GM23248 (cell line): ENCODE results near the gene MYO7B. TPM values are rescaled to one million over a fixed set of nuclear protein-coding genes. Genes with fewer than 3 reads are reported as not detected.

Experiments used
- DNase-seq: peaks from one replicate; pipeline ENCODE4 v3.0.0-alpha.2; 2015
- H2AFZ ChIP-seq: fragments of 200-600 bp; sonication (generic); 2 replicates; pipeline ENCODE4 v1.6.1; 2016; ENCODE audit warnings: antibody characterized with exemption
- H3F3A ChIP-seq: fragments of 200-600 bp; sonication (generic); 2 replicates; pipeline ENCODE4 v1.6.1; 2016; ENCODE audit warnings: mild to moderate bottlenecking, antibody characterized with exemption, mixed run types; ENCODE audit not compliant: insufficient read depth
- H3K27ac ChIP-seq: fragments of 200-600 bp; sonication (generic); 2 replicates; pipeline ENCODE4 v1.5.1; 2016; ENCODE audit warnings: mild to moderate bottlenecking
- H3K27me3 ChIP-seq: fragments of 200-600 bp; sonication (generic); replicated peaks from 2 replicates; pipeline ENCODE4 v1.6.1; 2016; ENCODE audit warnings: mild to moderate bottlenecking; ENCODE audit not compliant: insufficient read depth
- H3K36me3 ChIP-seq: fragments of 200-600 bp; sonication (generic); 2 replicates; pipeline ENCODE4 v1.6.1; 2016; ENCODE audit warnings: low read depth, mild to moderate bottlenecking
- H3K4me1 ChIP-seq: fragments of 200-600 bp; sonication (generic); 2 replicates; pipeline ENCODE4 v1.6.1; 2016; ENCODE audit warnings: mild to moderate bottlenecking; ENCODE audit not compliant: insufficient read depth
- H3K4me2 ChIP-seq: fragments of 200-600 bp; sonication (generic); one replicate; pipeline ENCODE4 v1.6.1; 2016; ENCODE audit warnings: mild to moderate bottlenecking; ENCODE audit not compliant: unreplicated experiment
- H3K4me3 ChIP-seq: fragments of 200-600 bp; sonication (generic); 2 replicates; pipeline ENCODE4 v1.5.1; 2016; ENCODE audit warnings: mild to moderate bottlenecking
- H3K79me2 ChIP-seq: fragments of 200-600 bp; sonication (generic); 2 replicates; pipeline ENCODE4 v1.6.1; 2016; ENCODE audit warnings: mild to moderate bottlenecking; ENCODE audit not compliant: insufficient read depth
- H3K9ac ChIP-seq: fragments of 200-600 bp; sonication (generic); 2 replicates; pipeline ENCODE4 v1.6.1; 2016; ENCODE audit warnings: mild to moderate bottlenecking
- H3K9me2 ChIP-seq: fragments of 200-600 bp; sonication (generic); 2 replicates; pipeline ENCODE4 v1.6.1; 2016; ENCODE audit warnings: mixed run types, mild to moderate bottlenecking, moderate library complexity; ENCODE audit not compliant: insufficient read depth
- H3K9me3 ChIP-seq: fragments of 200-600 bp; sonication (generic); one replicate; pipeline ENCODE4 v1.6.1; 2017; ENCODE audit warnings: low read depth
- H4K20me1 ChIP-seq: fragments of 200-600 bp; sonication (generic); 2 replicates; pipeline ENCODE4 v1.6.0; 2016; ENCODE audit not compliant: insufficient read depth
- EZH2 ChIP-seq: fragments of 200-600 bp; sonication (generic); IDR thresholded peaks from 2 replicates; pipeline ENCODE4 v1.6.1; 2018; ENCODE audit warnings: antibody characterized with exemption, mild to moderate bottlenecking; ENCODE audit not compliant: insufficient read depth, poor library complexity, severe bottlenecking
- EZH2phosphoT487 ChIP-seq: fragments of 200-600 bp; sonication (generic); IDR thresholded peaks from 2 replicates; pipeline ENCODE4 v1.6.1; 2018; ENCODE audit warnings: antibody characterized with exemption, moderate library complexity, mild to moderate bottlenecking, low read depth; ENCODE audit not compliant: insufficient read depth
- WGBS, 2 experiments: methylation state at CpG; one replicate each; pipeline ENCODE4 v1.1.6; 2015 to 2017; ENCODE audit warnings: low lambda C conversion rate in 2 of 2, low coverage in 1 of 2; ENCODE audit errors: missing lambda C conversion rate in 2 of 2; 5-methylcytosine and 5-hydroxymethylcytosine counted together
- in situ Hi-C: fragments of 300-500 bp; cut with MboI; formaldehyde crosslinking; loops from 2 replicates; pipeline ENCODE4 v1.15.0; 2020
- polyA plus RNA-seq: library from polyadenylated mRNA; unstranded; fragments of >200 nt; fragmentation: Nextera tagmentation; extraction: Ambion mirVana; gene quantifications from 2 replicates; pipeline ENCODE4 v1.2.1, GENCODE V29; 2016
- total RNA-seq: library from RNA; depleted of rRNA; stranded (reverse); fragments of >200 nt; shearing (Covaris generic); gene quantifications from 2 replicates; pipeline ENCODE4 v1.2.3, GENCODE V29; 2014

Gene MYO7B
- total and polyA plus RNA-seq, 2 experiments from 2014 or later, result not detected

DNA sequence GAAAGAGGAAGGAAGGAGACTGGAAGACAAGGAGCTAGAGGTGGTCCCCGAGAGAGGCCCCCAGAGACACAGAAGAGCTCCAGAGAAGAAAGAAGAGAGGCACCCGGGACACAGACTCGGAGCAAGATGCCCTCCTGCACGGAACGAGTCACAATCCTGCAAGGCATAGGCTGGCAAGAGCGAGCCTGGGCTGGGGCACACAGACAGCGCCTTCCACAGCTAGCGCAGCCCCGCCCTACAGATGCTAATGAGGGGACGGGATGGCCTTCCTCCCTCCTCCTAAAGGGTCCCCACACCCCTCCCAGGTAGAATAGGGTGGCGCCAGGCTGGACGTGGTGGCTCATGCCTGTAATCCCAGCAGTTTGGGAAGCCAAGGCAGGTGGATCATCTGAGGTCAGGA lies 90.7 kb downstream of the MYO7B start:
- H3K9me3 ChIP-seq, result no peaks in the 10 kb centered on the region
- no peaks in the 10 kb centered on the region for H3K4me1 ChIP-seq
- H3F3A ChIP-seq, result no peaks in the 10 kb centered on the region
- in situ Hi-C loops, result no loop called here
- DNase-seq, result no peak
- no peak overlapping the region for H3K4me2 ChIP-seq
- no peak for TF ChIP-seq EZH2phosphoT487
- no peak for TF ChIP-seq EZH2
- no peaks in the 10 kb centered on the region for H3K9me2 ChIP-seq
- no peak overlapping the region for H3K4me3 ChIP-seq
- H3K9ac ChIP-seq, result no peak overlapping the region
- no peaks in the 10 kb centered on the region for H4K20me1 ChIP-seq
- H3K79me2 ChIP-seq, result no peaks in the 10 kb centered on the region
- H3K27ac ChIP-seq, result no peak overlapping the region
- no peaks in the 10 kb centered on the region for H3K27me3 ChIP-seq
- H3K36me3 ChIP-seq, result no peaks in the 10 kb centered on the region
- no peak overlapping the region for H2AFZ ChIP-seq
- WGBS, 2 experiments, result 54 to 64% methylated on average over 12 of the region's 12 CpGs

DNA sequence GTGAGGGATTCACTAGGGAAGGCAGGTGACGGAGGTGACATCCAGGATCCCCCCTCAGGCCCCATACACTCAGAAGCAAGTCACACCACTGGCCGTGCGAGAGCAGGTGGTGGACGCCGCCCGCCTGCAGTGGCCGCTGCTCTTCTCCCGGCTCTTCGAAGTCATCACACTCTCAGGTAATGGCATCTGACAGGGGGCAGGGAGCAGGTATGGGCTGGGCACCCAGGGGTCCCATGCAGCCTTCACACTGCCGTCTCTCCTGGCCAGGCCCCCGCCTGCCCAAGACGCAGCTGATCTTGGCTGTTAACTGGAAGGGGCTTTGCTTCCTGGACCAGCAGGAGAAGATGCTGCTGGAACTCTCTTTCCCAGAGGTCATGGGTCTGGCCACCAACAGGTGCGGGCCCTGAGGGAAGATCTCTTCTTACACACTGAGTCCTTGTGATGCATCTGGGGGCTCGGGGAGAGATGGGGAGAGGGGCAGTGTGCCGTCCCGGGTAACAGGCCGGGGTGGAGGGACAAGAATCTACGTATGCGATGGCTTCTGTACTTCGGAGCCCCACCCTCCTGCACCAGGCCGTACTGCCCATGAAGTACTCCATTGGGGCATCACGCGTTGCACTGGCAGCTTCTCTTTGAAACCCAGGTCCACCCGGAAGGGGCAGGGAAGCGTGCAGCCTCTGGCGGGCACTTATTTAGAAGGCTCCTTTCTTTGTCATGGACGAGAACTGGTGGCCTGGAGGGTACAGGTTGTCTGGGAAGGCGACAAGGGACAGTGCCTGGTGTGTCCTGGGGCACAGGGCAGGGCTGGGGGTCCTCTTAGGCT lies 91.6 kb downstream of the MYO7B start:
- Histone ChIP-seq H2AFZ (no peak overlapping the region), H3K4me1 (no peaks in the 10 kb centered on the region), H3F3A (no peaks in the 10 kb centered on the region), H3K36me3 (no peaks in the 10 kb centered on the region), H3K9ac (no peak overlapping the region), H3K27ac (no peak overlapping the region), H3K79me2 (no peaks in the 10 kb centered on the region), H3K9me3 (no peaks in the 10 kb centered on the region), H3K27me3 (no peaks in the 10 kb centered on the region), H4K20me1 (no peaks in the 10 kb centered on the region), H3K4me3 (no peak overlapping the region), H3K9me2 (no peaks in the 10 kb centered on the region), H3K4me2 (no peak overlapping the region)
- TF ChIP-seq EZH2 (no peak), EZH2phosphoT487 (no peak)
- DNase-seq, result no peak
- 79% methylated on average over 27 to 28 of the region's 28 CpGs for WGBS, 2 experiments
- in situ Hi-C loops, result no loop called here

DNA sequence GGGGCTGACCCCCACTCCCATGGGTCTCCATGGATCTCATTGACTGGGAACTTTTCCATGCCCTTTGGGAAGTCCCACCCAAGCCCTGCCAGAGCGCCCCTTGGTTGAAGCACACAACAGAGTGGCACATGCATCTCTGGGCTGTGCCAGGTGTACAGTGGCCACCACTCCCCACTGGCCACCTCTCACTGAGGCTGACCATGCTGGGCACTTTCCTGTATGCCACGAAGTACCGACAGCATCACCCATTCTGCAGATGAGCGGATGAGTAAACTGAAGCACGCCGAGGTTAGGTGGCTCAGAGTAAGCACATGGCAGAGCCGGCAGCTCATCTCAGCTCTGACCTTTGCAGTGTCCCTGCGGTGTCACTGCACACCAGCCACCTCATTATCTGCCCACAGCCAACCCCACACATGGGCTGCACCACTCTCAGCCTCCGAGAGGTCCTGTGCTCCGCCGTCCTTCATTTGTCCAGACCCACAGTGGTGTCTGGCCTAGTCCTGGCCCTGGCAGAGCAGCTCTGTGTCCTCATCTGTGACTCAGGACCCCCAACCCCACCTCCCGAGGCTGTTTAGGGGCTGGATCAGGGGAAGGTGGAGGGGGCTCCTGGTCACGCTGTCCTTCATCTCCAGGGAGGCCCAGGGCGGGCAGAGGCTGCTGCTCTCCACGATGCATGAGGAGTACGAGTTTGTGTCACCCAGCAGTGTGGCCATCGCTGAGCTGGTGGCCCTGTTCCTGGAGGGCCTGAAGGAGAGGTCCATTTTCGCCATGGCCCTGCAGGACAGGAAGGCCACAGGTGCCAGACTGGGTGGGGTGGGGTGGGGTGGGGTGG lies 92.5 kb downstream of the MYO7B start:
- Histone ChIP-seq H3K9me3 (no peaks in the 10 kb centered on the region), H2AFZ (no peak overlapping the region), H4K20me1 (no peaks in the 10 kb centered on the region), H3K27me3 (no peaks in the 10 kb centered on the region), H3K4me2 (no peak overlapping the region), H3K4me3 (no peak overlapping the region), H3K79me2 (no peaks in the 10 kb centered on the region), H3K9ac (no peak overlapping the region), H3K4me1 (no peaks in the 10 kb centered on the region), H3F3A (no peaks in the 10 kb centered on the region), H3K36me3 (no peaks in the 10 kb centered on the region), H3K9me2 (no peaks in the 10 kb centered on the region), H3K27ac (no peak overlapping the region)
- 81 to 86% methylated on average over 15 to 18 of the region's 18 CpGs for WGBS, 2 experiments
- in situ Hi-C loops, result no loop called here
- TF ChIP-seq EZH2 (no peak), EZH2phosphoT487 (no peak)
- DNase-seq, result no peak

DNA sequence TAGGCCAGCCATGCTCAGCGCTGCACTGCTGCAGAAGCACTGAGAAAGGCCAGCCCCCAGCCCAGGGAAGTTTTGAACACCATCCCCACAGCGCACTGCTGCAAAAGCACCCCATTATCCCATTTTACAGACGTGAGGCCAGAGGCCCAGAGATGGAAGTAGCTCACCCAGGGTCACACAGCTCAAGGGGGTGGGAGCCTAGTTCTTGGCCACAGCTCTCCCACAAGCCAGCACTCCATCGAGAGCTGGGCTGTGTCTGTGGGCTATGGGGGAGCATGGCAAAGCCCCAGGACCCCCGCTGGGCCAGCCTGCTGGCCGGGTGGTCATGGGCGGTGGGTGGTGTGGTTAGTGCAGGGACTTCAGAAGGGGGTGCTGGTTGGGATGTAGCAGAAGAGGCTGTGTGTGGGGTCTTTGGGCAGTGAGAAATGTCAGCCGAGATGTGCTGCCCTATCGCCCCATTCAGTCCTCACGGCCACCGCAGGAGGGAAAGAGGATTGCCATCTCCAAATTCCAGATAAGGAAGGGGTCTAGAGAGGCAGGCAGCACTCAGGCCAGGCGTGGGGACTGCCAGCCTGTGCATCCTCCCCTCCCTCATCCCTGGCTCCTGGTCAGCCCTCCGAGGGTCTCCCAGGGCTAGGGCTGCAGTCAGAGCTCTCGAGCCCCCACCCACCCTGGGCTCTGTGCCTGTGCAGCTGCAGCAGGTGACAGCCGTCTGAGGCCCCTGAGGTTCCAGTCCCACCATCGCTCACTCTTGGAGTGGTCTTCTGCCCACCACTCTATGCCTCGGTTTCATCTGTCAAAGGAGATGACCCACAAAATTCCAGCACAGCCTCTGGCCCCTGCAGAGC lies 93.5 kb downstream of the MYO7B start:
- in situ Hi-C loops, result no loop called here
- H3K36me3 ChIP-seq, result no peaks in the 10 kb centered on the region
- no peaks in the 10 kb centered on the region for H4K20me1 ChIP-seq
- no peak overlapping the region for H3K9ac ChIP-seq
- no peak overlapping the region for H2AFZ ChIP-seq
- H3K9me3 ChIP-seq, result no peaks in the 10 kb centered on the region
- 68 to 69% methylated on average over 17 of the region's 17 CpGs for WGBS, 2 experiments
- no peaks in the 10 kb centered on the region for H3K9me2 ChIP-seq
- no peak overlapping the region for H3K4me3 ChIP-seq
- no peaks in the 10 kb centered on the region for H3K79me2 ChIP-seq
- H3K27me3 ChIP-seq, result no peaks in the 10 kb centered on the region
- no peak overlapping the region for H3K27ac ChIP-seq
- H3K4me2 ChIP-seq, result no peak overlapping the region
- no peaks in the 10 kb centered on the region for H3F3A ChIP-seq
- no peaks in the 10 kb centered on the region for H3K4me1 ChIP-seq
- DNase-seq, result no peak
- TF ChIP-seq EZH2phosphoT487 (no peak), EZH2 (no peak)
